HG03442 (cell line): ENCODE data around the gene ORAI1.
"Not testable (repeated sequence)": the region's sequence is repeated elsewhere in the genome, so short reads cannot be mapped to it uniquely, and the experiment has no call there.

Experiments
- ATAC-seq: cut with Tn5 transposase; IDR thresholded peaks from one replicate; pipeline ENCODE4 v1.9.1; 2021; ENCODE audit warnings: mild to moderate bottlenecking, moderate library complexity; ENCODE audit not compliant: unreplicated experiment

ORAI1 gene

DNA sequence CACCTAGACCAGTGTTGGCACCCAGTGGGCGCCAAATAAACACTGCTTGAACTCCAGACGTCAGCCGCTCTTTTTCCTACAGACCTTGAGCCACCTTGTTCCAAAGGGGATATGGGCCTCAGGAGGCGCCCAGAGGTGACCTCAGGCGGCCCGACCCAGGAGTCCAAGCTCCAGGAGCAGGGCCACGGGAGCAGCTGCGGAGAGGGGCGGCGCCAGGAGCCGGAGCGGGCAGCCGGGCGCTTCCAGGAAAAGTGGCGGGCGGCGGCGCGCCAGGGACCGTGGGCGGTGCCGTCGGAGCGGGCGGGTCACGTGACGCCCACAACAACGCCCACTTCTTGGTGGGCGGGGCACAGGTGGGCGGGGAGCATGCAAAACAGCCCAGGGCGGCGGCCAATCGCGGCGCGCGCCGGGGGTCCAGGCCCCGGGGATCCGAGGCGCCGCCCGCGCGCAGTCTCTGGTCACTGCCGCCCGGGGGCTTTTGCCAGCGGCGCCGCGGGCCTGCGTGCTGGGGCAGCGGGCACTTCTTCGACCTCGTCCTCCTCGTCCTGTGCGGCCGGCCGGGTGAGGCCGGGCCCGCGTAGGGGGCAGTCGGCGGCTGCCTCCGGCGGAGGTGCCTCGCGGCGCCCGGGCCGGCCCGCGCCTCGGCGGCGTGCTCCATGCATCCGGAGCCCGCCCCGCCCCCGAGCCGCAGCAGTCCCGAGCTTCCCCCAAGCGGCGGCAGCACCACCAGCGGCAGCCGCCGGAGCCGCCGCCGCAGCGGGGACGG is at the start of gene ORAI1:
Gene ORAI1, plus strand, starts transcription at position 444 of the 766 bp plus-strand sequence.
- ATAC-seq, result peak; percentile 69

DNA sequence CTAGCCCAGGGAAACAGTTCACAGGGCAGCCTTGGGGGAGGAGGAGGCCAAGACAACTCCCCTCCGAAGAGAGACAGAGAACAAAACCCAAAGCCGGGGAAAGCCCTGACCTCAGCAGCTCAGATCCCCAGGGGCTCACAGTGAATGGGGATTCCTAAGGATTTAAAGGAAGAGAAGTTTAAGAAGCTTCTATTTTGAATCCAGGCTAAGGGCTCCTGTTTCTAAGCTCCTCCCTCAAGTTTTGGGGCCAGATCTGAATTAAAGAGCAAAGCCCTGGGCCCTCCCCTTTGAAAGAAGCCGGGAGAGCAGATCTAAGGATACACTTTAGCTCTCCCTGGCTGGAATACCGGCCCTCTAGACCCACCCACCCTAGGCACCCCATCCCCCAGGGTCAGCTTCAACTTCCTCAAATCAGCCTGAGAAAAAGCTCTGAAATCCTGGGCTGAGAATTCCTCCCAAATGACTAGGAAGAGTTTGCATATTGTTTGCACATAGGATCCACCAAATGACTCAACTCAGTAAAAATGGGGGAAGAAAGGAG is 49.4 kb upstream of the ORAI1 start:
- no peak for ATAC-seq

- no peak for ATAC-seq
These were observed 48.7 kb upstream of the ORAI1 start for GRCh38 chr12:121577443-121578180.

DNA sequence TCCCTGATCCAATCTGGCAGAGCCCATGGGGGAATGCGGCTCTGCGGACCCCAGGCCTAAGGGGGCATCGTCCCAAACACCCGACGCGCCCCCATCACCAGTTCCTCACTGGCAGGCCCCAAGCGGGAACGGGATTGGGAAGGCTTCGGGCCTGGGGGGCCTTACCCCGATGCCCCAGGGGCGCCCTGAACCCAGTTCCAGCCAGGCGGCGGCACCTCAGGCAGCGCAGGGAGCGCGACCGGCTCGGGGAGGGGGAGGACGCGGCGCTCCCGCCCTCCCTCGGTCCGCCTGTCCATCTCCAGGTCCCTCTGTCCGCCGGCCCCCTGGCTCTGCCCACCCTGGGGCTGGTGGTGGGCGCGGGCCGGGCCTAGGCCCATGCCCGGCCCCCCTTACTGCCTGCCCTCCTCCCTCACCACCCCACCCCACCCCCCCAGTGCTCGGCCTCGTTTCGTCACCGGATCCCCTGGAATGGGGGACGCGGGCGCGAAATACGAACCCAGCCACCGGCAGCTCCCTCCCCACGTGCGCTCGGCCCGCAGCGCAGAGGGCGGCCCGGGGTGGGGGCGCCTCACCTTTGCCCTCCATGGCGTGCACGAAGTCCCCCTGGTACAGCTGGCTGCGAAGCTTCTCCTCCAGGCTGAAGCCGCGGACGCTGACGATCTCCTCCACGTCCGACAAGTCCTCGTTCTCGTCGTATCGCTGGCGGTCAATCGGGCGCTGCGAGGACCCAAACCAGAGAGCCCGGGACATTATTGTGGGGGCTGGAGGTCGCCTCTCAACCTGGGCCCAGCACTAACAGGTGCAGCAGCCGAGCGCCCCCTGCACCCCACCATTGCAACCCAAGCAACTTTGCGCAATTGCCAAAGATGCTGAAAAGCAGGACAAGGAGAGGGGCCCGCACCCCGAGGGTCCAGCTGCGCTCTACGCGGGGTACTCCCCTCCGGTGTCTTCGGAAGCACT is 47.8 kb upstream of the ORAI1 start:
- ATAC-seq, result no peak

- ATAC-seq, result no peak
These were observed 47.0 kb upstream of the ORAI1 start for GRCh38 chr12:121579190-121579791.

- ATAC-seq, result peak; percentile 36
These were observed 46.1 kb upstream of the ORAI1 start for GRCh38 chr12:121579981-121580868.

DNA sequence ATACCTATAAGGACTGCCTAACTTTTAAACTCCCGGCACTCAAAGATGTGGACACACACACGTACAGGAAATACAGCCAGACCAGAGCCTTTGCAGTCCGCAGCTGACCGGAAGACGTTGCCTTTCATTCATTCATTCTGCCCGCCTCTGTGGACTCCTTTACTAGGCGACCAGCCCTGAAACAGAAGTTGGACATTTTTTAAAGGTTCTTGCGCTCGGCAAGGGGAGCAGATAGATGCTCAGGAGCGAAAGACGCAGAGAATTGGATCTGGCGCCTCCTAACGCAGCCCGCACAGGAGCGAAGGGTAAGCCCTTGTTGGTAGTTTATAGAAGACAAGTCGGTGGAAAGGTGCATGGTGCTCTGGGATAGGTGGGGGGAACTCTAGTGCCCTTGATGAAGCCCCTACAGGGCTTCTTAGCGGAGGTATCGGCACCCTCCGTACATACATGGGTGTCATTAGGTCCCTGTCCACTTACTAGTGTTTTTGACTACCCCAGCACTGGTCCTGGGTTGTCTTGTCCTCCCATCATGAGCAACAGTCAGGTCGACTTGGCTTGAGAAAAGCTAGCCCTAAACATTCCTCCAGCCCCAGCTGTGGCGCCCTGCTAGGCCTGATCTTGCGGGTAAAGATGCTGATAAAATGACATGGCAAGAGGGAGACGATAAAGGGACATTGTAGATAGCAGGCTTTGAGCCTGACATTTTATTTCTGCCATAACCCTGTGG is 45.2 kb upstream of the ORAI1 start, which contains the start of gene KDM2B:
Gene KDM2B, minus strand, starts transcription at position 65 of the 727 bp plus-strand sequence. CDS start 112 bp downstream, outside the sequence.
- no peak for ATAC-seq

GRCh38 chr12:121581686-121582429 is 44.5 kb upstream of the ORAI1 start:
- ATAC-seq, result no peak

GRCh38 chr12:121582583-121583333 is 43.6 kb upstream of the ORAI1 start:
- ATAC-seq, result no peak

DNA sequence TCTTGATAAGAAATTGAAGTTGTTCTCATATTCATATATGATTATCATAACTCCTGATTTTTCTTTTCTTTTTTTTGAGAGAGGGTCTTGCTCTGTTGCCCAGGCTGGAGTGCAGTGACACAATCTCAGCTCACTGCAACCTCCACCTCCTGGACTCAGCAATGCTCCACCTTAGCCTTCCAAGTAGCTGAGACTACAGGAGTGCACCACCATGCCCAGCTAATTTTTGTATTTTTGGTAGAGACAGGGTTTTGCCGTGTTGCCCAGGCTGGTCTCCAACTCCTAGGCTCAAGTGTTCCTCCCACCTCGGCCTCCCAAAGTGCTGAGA is 43.0 kb upstream of the ORAI1 start:
- ATAC-seq, result not testable (repeated sequence)

DNA sequence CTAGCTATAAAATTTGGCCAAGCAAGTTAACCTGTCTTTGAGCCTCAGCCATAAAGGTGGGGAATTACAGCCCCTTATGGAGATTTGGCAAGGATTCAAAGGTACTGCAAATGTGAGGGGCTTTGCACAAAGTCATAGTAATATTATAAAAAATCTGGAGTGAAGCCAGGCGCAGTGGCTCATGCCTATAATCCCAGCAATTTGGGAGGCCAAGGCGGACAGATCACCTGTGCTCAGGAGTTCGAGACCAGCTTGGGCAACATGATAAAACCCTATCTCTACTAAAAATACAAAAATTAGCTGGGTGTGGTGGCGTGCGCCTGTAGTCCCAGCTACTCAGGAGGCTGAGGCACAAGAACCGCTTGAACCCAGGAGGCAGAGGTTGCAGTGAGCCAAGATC is 41.4 kb upstream of the ORAI1 start:
- ATAC-seq, result not testable (repeated sequence)

- no peak for ATAC-seq
These were observed 35.7 kb upstream of the ORAI1 start for GRCh38 chr12:121590476-121591143.

DNA sequence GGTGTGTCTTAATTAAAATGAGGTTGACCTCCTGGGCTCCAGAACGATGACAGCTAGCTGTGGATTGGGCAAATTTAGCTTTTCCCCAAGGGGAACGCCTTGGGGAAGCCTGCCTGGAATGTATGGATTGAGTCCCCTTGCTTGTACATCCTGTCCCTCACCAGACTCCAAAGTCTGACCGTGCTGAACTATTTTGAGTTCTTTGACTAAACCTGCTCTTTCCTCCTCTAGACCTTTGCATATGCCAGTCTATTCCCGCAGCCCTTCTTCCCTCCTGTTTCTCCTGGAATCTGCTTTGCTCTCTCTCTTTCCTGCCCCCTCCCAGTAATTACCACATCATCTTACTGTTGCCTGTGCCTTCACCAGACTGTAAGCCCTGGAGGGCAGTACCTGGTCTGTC is 34.0 kb upstream of the ORAI1 start:
- ATAC-seq, result no peak

DNA sequence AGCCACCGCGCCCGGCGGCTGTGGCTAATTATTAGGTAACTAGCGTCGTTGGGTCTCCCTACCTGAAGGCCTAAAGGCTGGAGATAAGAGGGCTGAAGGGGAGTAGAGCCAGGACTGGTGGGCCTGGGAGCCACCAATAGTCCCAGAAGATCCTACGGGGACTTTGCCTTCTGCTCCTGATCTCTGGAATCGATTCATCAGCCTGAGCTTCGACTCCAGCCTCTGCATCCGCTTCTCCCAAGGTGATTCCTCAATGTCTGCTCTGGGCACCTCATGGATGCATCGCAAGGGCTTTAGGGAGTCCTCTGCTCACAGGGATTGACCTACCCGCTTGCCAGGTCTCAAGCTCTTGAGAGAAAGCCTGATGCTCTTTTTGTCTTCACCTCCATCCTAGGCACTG is 30.8 kb upstream of the ORAI1 start:
- no peak for ATAC-seq

GRCh38 chr12:121596526-121596925 is 29.8 kb upstream of the ORAI1 start:
- ATAC-seq, result no peak

DNA sequence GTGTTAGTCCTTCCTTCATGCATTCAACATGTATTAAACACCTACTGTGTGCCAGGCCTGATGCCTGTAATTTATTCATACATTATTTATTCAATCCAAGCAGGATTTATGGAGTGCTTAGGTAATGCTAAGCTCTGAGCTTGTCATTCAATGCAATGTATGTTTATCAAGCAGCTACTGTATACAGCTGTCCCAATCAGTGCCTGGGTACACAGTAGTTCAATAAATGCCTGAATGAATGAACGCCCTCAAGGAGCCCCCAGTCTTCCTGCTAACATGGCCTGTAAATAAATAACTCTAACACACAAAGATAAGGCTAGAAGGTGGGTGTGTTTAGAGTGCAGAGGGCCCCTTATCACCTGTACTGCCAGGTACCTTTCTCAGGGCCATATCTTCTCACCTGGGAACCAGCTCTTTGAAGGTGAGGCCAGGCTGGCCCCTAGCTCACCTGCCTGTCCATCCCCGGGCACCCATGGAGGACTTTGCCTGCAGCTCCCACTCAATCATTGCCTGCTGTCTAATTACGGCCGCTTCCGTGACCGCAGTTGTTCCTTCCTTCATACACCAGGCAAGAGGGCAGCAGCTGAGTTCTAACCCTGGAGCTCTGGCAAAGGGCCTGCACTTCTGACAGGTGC is 25.5 kb upstream of the ORAI1 start:
- no peak for ATAC-seq
